HEK293 (cell line): ENCODE measurements around the gene RTCA.
A peak's percentile ranks its signal among the peaks of the same experiment; 100 is the strongest.

ENCODE experiments used
- CTCF ChIA-PET: fragments of 350-600 bp; formaldehyde crosslinking; extraction: SDS; loops from one replicate; lab custom pipeline; 2021; ENCODE audit warnings: antibody characterized with exemption; lab: Yijun Ruan, JAX
- POLR2A ChIA-PET: fragments of 300-600 bp; formaldehyde crosslinking; extraction: SDS; loops from one replicate; lab custom pipeline; 2020; ENCODE audit warnings: antibody characterized with exemption, inconsistent platforms; lab: Yijun Ruan, JAX
- H3K27ac ChIP-seq: fragments of 200-500 bp; sonication (Bioruptor generic); 2 replicates; pipeline ENCODE4 v1.5.1; 2014; ENCODE audit warnings: low read depth, low read length, control low read depth, inconsistent platforms; ENCODE audit errors: extremely low read depth
- H3K36me3 ChIP-seq, 2 experiments: fragments of 200-500 bp in 1 of 2; sonication (Bioruptor generic) in 1 of 2; 1 replicate in 1 of 2; 2 replicates in 1 of 2; pipeline ENCODE4 v1.5.1; 2014 to 2017; ENCODE audit warnings: inconsistent platforms in 2 of 2, low read length in 2 of 2; ENCODE audit not compliant: control insufficient read depth in 2 of 2, insufficient read depth in 1 of 2
- H3K4me1 ChIP-seq: fragments of 200-500 bp; sonication (Bioruptor generic); 2 replicates; pipeline ENCODE4 v1.5.1; 2014; ENCODE audit warnings: mild to moderate bottlenecking, low read length, inconsistent platforms; ENCODE audit not compliant: control insufficient read depth, insufficient read depth
- H3K4me3 ChIP-seq: 2 replicates; pipeline ENCODE4 v1.5.1; 2011; ENCODE audit warnings: low read depth, mild to moderate bottlenecking, control low read depth, low read length, moderate library complexity
- H3K9me3 ChIP-seq: fragments of 200-500 bp; sonication (Bioruptor generic); 2 replicates; pipeline ENCODE4 v1.5.1; 2014; ENCODE audit warnings: low read depth, low read length, inconsistent platforms; ENCODE audit not compliant: control insufficient read depth, insufficient read depth
- AEBP2 ChIP-seq: fragments of 450-650 bp; formaldehyde crosslinking; IDR thresholded peaks from 2 replicates; pipeline ENCODE4 v1.5.1; 2016; ENCODE audit warnings: missing biosample characterization, missing genetic modification characterization, borderline replicate concordance
- HOXA7 ChIP-seq: sonication (generic); formaldehyde crosslinking; IDR thresholded peaks from 2 replicates; pipeline ENCODE4 v1.8.1; 2022; ENCODE audit warnings: missing genetic modification reagents, borderline replicate concordance
- KLF1 ChIP-seq: fragments of 450-650 bp; formaldehyde crosslinking; IDR thresholded peaks from 2 replicates; pipeline ENCODE4 v1.5.1; 2016; ENCODE audit warnings: missing biosample characterization, missing genetic modification characterization
- PRDM1 ChIP-seq: fragments of 450-650 bp; formaldehyde crosslinking; IDR thresholded peaks from 2 replicates; pipeline ENCODE4; 2016; ENCODE audit warnings: missing biosample characterization, missing genetic modification characterization
- SETDB1 ChIP-seq: IDR thresholded peaks from one replicate; pipeline ENCODE4 v1.6.1; 2017; ENCODE audit warnings: mild to moderate bottlenecking, low read length, moderate library complexity, mixed read lengths; ENCODE audit not compliant: insufficient read length
- ZFP3 ChIP-seq: fragments of 450-650 bp; formaldehyde crosslinking; IDR thresholded peaks from 2 replicates; pipeline ENCODE4 v1.5.1; 2016; ENCODE audit warnings: low read depth, missing biosample characterization, missing genetic modification characterization
- ZFP41 ChIP-seq: fragments of 450-650 bp; formaldehyde crosslinking; IDR thresholded peaks from 2 replicates; pipeline ENCODE4 v1.5.1; 2016; ENCODE audit warnings: missing biosample characterization, missing genetic modification characterization, borderline replicate concordance
- ZNF10 ChIP-seq: fragments of 450-650 bp; formaldehyde crosslinking; IDR thresholded peaks from 2 replicates; pipeline ENCODE4 v1.5.1; 2017; ENCODE audit warnings: missing biosample characterization, missing genetic modification characterization
- ZNF112 ChIP-seq: fragments of 450-650 bp; formaldehyde crosslinking; IDR thresholded peaks from 2 replicates; pipeline ENCODE4 v1.5.0; 2017; ENCODE audit warnings: missing biosample characterization, missing genetic modification characterization
- ZNF121 ChIP-seq: fragments of 450-650 bp; formaldehyde crosslinking; IDR thresholded peaks from 2 replicates; pipeline ENCODE4 v1.5.1; 2016; ENCODE audit warnings: missing biosample characterization, missing genetic modification characterization
- ZNF146 ChIP-seq: fragments of 450-650 bp; formaldehyde crosslinking; IDR thresholded peaks from 2 replicates; pipeline ENCODE4 v1.5.1; 2016; ENCODE audit warnings: missing biosample characterization, missing genetic modification characterization
- ZNF174 ChIP-seq: fragments of 450-650 bp; formaldehyde crosslinking; IDR thresholded peaks from 2 replicates; pipeline ENCODE4 v1.5.0; 2017; ENCODE audit warnings: missing biosample characterization, mild to moderate bottlenecking, missing genetic modification characterization
- ZNF18 ChIP-seq: fragments of 450-650 bp; formaldehyde crosslinking; IDR thresholded peaks from 2 replicates; pipeline ENCODE4 v1.5.1; 2016; ENCODE audit warnings: missing biosample characterization, missing genetic modification characterization
- ZNF23 ChIP-seq: fragments of 450-650 bp; formaldehyde crosslinking; IDR thresholded peaks from 2 replicates; pipeline ENCODE4 v1.5.1; 2016; ENCODE audit warnings: missing biosample characterization, missing genetic modification characterization, borderline replicate concordance
- ZNF324 ChIP-seq: fragments of 450-650 bp; formaldehyde crosslinking; IDR thresholded peaks from 2 replicates; pipeline ENCODE4 v1.5.1; 2016; ENCODE audit warnings: missing biosample characterization, missing genetic modification characterization
- ZNF433 ChIP-seq: fragments of 450-650 bp; formaldehyde crosslinking; IDR thresholded peaks from 2 replicates; pipeline ENCODE4 v1.5.1; 2016; ENCODE audit warnings: missing biosample characterization, missing genetic modification characterization, low read depth
- ZNF488 ChIP-seq: fragments of 450-650 bp; formaldehyde crosslinking; IDR thresholded peaks from 2 replicates; pipeline ENCODE4 v1.5.1; 2016; ENCODE audit warnings: missing biosample characterization, missing genetic modification characterization
- ZNF510 ChIP-seq: fragments of 450-650 bp; formaldehyde crosslinking; IDR thresholded peaks from 2 replicates; pipeline ENCODE4 v1.5.1; 2018; ENCODE audit warnings: mild to moderate bottlenecking, missing genetic modification characterization, missing biosample characterization; ENCODE audit not compliant: insufficient replicate concordance
- ZNF560 ChIP-seq: fragments of 450-650 bp; formaldehyde crosslinking; IDR thresholded peaks from 2 replicates; pipeline ENCODE4 v1.5.1; 2017; ENCODE audit warnings: missing biosample characterization, missing genetic modification characterization, borderline replicate concordance
- ZNF596 ChIP-seq: fragments of 450-650 bp; IDR thresholded peaks from 2 replicates; pipeline ENCODE4 v1.5.0; 2018; ENCODE audit warnings: missing biosample characterization, mild to moderate bottlenecking, missing genetic modification characterization, moderate library complexity
- ZNF692 ChIP-seq: fragments of 450-650 bp; formaldehyde crosslinking; IDR thresholded peaks from 2 replicates; pipeline ENCODE4 v1.5.1; 2016; ENCODE audit warnings: missing biosample characterization, missing genetic modification characterization
- ZNF747 ChIP-seq: fragments of 450-650 bp; formaldehyde crosslinking; IDR thresholded peaks from 2 replicates; pipeline ENCODE4 v1.5.1; 2016; ENCODE audit warnings: missing biosample characterization, missing genetic modification characterization
- ZNF843 ChIP-seq: fragments of 450-650 bp; formaldehyde crosslinking; IDR thresholded peaks from 2 replicates; pipeline ENCODE4 v1.5.1; 2016; ENCODE audit warnings: missing biosample characterization, missing genetic modification characterization

RTCA gene

GRCh38 chr1:100313382-100313781, 47.4 kb downstream of the RTCA start:
- CTCF ChIA-PET = no interaction called here
- H3K9me3 ChIP-seq = no peaks in the 10 kb centered on the region
- no peaks in the 10 kb centered on the region for H3K36me3 ChIP-seq
- no peak overlapping the region for H3K27ac ChIP-seq
- POLR2A ChIA-PET = no interaction called here
- H3K4me1 ChIP-seq = no peaks in the 10 kb centered on the region
- no peak for TF ChIP-seq ZNF112 (tag by site-specific recombination)
- TF ChIP-seq ZNF10 (tag by site-specific recombination) = no peak
- no peak for TF ChIP-seq ZFP41 (tag by site-specific recombination)
- no peak for TF ChIP-seq ZNF23 (tag by site-specific recombination)
- no peak for TF ChIP-seq ZNF433 (tag by site-specific recombination)
- TF ChIP-seq ZNF510 = no peak
- no peak for TF ChIP-seq ZNF121 (tag by site-specific recombination)
- TF ChIP-seq ZNF692 = no peak
- no peak for TF ChIP-seq ZFP3 (tag by site-specific recombination)
- no peak overlapping the region for H3K4me3 ChIP-seq

- Histone ChIP-seq H3K36me3 (no peaks in the 10 kb centered on the region), H3K9me3 (no peaks in the 10 kb centered on the region), H3K4me1 (no peaks in the 10 kb centered on the region), H3K4me3 (no peak overlapping the region), H3K27ac (no peak overlapping the region)
- POLR2A ChIA-PET = no interaction called here
- TF ChIP-seq SETDB1 = no peak
- no peak for TF ChIP-seq ZNF488 (tag by site-specific recombination)
- no peak for TF ChIP-seq ZNF510
- no peak for TF ChIP-seq KLF1 (tag by site-specific recombination)
- TF ChIP-seq ZNF146 = peak; percentile 82
- CTCF ChIA-PET = no interaction called here
These were observed 50.6 kb downstream of the RTCA start for GRCh38 chr1:100316622-100317021.

GRCh38 chr1:100320311-100321099, 54.5 kb downstream of the RTCA start:
- Histone ChIP-seq H3K27ac (no peak overlapping the region), H3K9me3 (no peaks in the 10 kb centered on the region), H3K4me1 (peaks cover 3% of the 10 kb centered on the region; the same call in 1 of the 2 replicates), H3K4me3 (no peak overlapping the region), H3K36me3 (no peaks in the 10 kb centered on the region)
- ChIA-PET POLR2A (no interaction called here), CTCF (no interaction called here)
- TF ChIP-seq ZNF324 (no peak), AEBP2 (tag by site-specific recombination) (no peak), ZNF146 (no peak), ZNF596 (no peak), ZNF747 (tag by site-specific recombination) (no peak), PRDM1 (tag by site-specific recombination) (no peak), ZNF18 (tag by site-specific recombination) (no peak), HOXA7 (CRISPR knock-in tag) (no peak), ZNF10 (tag by site-specific recombination) (no peak), ZNF174 (tag by site-specific recombination) (no peak), ZNF560 (tag by site-specific recombination) (no peak), ZNF843 (tag by site-specific recombination) (no peak)
